AG09309 (cell line): Measurements from ENCODE around the gene PPP2R5B.

Experiments used
- DNase-seq: peaks from one replicate; pipeline ENCODE4 v3.0.0-alpha.2; 2010; ENCODE audit warnings: low read depth
- H3K4me3 ChIP-seq: 2 replicates; pipeline ENCODE4 v1.5.1; 2011; ENCODE audit warnings: mild to moderate bottlenecking, low read depth, low read length, moderate library complexity; ENCODE audit not compliant: control insufficient read depth
- CTCF ChIP-seq: IDR thresholded peaks from 2 replicates; pipeline ENCODE4 v1.5.1; 2011; ENCODE audit warnings: mild to moderate bottlenecking, low read depth, low read length, inconsistent platforms; ENCODE audit not compliant: insufficient read depth, control insufficient read depth; ENCODE audit errors: missing control alignments

PPP2R5B gene

DNA sequence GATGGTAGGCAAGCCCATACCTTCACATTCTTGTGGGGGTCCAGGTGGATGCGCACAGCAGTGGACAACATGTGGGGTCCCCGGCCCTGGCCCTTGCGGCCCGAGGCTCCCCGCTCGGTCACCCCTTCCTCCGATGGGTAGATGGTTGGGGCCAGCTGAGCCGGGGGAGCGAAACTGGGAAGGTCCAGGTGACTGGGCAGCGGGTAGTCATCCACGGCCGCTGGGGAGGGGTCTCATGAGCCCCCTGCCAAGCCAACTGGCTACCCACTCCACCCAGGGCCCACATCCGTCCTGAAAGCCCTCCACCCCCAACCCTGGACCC, 18.2 kb upstream of the PPP2R5B start:
- no peak overlapping the region for H3K4me3 ChIP-seq
- DNase-seq: no peak
- TF ChIP-seq CTCF: no peak

- no peak for TF ChIP-seq CTCF
- DNase-seq: no peak
- H3K4me3 ChIP-seq: no peak overlapping the region
Observed at GRCh38 chr11:64908766-64909165, 15.7 kb upstream of the PPP2R5B start.

DNA sequence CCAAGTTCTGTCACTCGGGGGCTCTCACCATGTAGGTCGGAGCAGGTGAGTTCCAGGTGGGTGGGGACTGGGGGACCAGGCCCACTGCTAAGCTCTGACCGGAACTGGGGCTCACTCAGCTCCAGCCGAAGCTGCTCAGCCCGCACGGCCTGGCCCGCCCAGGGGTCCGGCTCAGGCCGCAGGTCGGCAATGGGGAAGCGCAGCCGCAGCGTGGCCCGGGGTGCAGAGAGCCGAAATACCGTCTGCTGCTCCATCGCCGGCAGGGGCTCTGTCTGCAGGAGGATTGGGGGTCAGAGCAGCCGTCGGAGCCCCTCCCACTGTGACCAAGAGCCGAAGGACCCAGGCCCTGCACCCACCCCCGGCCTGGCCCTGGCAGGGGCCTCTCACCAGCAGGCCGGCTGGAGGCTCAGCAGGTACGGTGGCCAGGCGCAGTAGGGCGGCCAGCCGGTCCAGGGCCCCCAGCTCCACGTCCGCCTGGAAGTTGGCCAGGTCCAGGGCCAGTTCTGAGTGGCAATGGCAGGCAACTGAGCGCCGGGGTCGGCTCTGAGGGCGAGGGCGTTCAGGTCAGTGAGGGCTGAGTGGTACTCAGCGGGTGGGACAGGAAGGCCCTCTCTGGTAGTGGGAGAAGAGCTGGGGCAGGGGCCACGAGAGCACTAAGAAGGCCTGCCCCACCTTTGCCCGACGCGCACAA, 14.7 kb upstream of the PPP2R5B start:
- H3K4me3 ChIP-seq: no peak overlapping the region
- no peak for DNase-seq
- no peak for TF ChIP-seq CTCF

DNA sequence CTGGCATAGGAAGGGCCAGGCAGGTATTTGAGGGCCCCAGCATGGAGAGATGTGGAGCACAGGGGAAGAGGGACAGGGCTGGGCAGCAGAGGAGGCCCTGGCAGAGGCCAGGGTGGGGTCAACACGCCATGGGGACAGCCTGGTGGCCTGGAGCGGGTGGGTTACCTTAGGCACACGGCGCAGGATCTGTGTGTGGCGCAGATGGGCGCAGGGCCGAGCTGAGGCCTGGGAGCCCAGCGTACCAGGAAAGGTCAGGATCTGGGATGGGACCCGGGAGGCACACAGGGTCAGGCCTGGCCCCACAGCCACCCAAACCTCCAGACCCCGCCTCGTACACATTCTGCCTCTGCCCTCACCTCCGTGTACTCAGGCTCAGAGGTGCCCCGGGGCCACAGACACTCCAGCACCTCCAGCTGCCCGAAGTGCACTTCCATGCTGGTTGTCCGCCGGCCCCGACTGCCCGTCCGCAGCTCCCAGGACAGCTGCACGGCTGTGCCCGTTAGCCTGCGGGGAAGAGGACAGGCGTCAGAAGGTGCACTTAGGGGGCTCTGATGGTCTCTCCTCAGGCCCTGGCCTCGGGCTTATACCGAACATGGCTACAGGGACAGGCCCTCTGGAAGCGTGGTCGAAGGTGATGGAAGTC, 13.9 kb upstream of the PPP2R5B start:
- no peak for DNase-seq
- no peak overlapping the region for H3K4me3 ChIP-seq
- no peak for TF ChIP-seq CTCF

DNA sequence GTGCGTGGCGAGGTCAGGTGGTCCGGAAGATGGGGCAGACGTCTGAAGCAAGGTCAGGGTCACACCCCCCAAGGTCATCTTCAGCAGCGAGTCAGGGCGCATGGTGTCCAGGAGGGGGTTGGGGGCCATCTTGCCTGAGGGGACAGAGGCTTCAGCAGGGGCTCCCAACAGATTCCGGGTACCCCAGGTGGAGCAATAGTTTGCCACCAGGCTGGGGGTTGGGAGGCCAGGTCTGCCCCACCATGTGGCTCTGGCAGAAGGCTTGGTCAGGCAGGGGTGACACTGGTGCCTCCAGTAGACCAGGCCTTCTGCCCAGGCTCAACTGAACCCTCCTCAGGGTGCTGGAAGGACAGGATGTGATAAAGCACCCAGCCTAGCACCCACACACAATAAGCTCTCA, 13.3 kb upstream of the PPP2R5B start:
- TF ChIP-seq CTCF: no peak
- DNase-seq: no peak
- no peak overlapping the region for H3K4me3 ChIP-seq

DNA sequence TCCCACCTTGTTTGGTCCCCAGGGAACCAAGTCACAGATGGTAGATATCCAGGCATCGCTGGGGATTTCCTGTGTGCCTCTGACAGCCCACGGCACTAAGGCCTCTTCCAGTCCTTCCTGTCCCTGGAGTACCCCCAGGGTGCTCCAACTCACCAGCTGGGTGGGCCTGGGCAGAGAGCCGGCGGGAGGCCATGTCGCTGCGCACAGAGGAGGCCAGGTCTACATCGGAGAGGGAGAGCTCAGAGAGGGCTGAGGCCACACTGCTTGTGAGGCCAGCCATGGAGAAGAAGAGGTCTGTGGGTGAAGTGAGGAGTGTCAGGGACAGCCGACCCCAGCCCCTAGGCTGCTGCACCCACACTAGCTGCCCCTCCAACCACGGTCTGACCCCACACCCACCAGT, 12.8 kb upstream of the PPP2R5B start:
- DNase-seq: no peak
- TF ChIP-seq CTCF: no peak
- no peak overlapping the region for H3K4me3 ChIP-seq

GRCh38 chr11:64913171-64913727, 11.2 kb upstream of the PPP2R5B start:
- H3K4me3 ChIP-seq: no peak overlapping the region
- DNase-seq: no peak
- TF ChIP-seq CTCF: no peak
